BJ (cell line): ENCODE results near the gene ATP9B. TPM values are rescaled to one million over a fixed set of nuclear protein-coding genes. Genes with fewer than 3 reads are reported as not detected.

Experiments
- CTCF ChIA-PET: fragments of 350-600 bp; formaldehyde crosslinking; extraction: SDS; loops from one replicate; lab custom pipeline; 2021; ENCODE audit warnings: antibody characterized with exemption, inconsistent platforms; lab: Yijun Ruan, JAX
- POLR2A ChIA-PET: fragments of 300-600 bp; sonication (Branson Sonifier 250); formaldehyde crosslinking; extraction: SDS; loops from one replicate; lab custom pipeline; 2021; ENCODE audit warnings: antibody characterized with exemption; lab: Charles Lee
- DNase-seq: peaks from one replicate; pipeline ENCODE4 v3.0.0-alpha.2; 2011; ENCODE audit warnings: low read depth
- H3K27me3 ChIP-seq: 2 replicates; pipeline ENCODE4 v1.6.0; 2011; ENCODE audit warnings: low read length; ENCODE audit not compliant: control insufficient read depth, insufficient read depth
- H3K36me3 ChIP-seq: 2 replicates; pipeline ENCODE4 v1.5.1; 2011; ENCODE audit warnings: low read length; ENCODE audit not compliant: control insufficient read depth, insufficient read depth
- H3K4me3 ChIP-seq: 2 replicates; pipeline ENCODE4 v1.5.1; 2011; ENCODE audit warnings: low read depth, mild to moderate bottlenecking, control low read depth, low read length
- polyA plus RNA-seq: library from polyadenylated mRNA; depleted of rRNA; stranded (reverse); fragments of >200 nt; gene quantifications from 2 replicates; pipeline ENCODE4 v1.2.3, GENCODE V29; 2011
- TF ChIP-seq, protein P1 (sequence below): IDR thresholded peaks from 2 replicates; pipeline ENCODE4 v1.5.1; 2011; ENCODE audit warnings: low read depth, mild to moderate bottlenecking, control low read depth, inconsistent platforms, low read length, moderate library complexity; ENCODE audit not compliant: insufficient read depth

The ATP9B gene
- polyA plus RNA-seq, 1 experiment: 17.4 TPM

DNA sequence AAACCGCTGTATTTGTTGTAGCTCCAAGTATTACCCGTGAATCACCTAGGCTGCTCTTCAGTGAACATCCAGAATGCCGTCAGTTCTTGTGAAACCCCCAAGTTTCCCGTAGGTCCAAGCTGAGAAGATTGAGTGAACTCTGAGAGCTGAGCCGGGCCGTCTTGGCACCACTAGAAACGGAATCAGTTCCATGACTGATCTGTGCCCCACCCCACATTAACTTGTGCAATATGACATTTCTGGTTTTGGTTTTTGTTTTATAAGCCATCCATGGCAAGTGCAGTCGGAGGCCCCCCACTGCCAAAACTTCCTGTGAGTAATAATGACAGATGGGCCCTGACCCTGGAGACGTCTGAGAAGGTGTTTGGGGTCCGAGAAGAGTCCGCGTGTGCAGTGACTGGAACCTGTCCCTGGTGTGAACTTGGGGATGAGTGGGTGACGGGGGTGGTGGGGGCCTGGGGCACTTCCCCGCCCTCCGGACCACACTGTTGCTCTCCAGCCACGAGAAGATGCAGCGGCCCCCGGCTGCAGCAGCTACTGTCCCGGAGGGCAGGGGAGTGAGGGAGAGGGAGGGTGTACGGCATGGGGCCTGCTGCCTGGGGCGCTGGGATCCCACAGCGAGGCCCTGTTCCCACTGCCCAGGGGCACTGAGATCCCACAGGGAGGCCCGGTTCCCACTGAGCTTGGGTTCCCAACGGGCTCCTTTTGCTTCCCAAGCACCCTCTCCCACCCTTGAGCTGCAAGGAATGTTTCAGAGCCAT is 353.0 kb downstream of the ATP9B start:
- ChIA-PET CTCF (interaction anchor here (0.7 to 1.2 kb wide), 2 partner anchors 17 to 41 kb away, joined by 3 read pairs; no protein-coding TSS in a partner anchor), POLR2A (no interaction called here)
- H3K4me3 ChIP-seq: no peak overlapping the region
- TF ChIP-seq, protein P1, sequence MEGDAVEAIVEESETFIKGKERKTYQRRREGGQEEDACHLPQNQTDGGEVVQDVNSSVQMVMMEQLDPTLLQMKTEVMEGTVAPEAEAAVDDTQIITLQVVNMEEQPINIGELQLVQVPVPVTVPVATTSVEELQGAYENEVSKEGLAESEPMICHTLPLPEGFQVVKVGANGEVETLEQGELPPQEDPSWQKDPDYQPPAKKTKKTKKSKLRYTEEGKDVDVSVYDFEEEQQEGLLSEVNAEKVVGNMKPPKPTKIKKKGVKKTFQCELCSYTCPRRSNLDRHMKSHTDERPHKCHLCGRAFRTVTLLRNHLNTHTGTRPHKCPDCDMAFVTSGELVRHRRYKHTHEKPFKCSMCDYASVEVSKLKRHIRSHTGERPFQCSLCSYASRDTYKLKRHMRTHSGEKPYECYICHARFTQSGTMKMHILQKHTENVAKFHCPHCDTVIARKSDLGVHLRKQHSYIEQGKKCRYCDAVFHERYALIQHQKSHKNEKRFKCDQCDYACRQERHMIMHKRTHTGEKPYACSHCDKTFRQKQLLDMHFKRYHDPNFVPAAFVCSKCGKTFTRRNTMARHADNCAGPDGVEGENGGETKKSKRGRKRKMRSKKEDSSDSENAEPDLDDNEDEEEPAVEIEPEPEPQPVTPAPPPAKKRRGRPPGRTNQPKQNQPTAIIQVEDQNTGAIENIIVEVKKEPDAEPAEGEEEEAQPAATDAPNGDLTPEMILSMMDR: no peak
- no peaks in the 10 kb centered on the region; the same call in 1 of the 2 replicates for H3K27me3 ChIP-seq
- H3K36me3 ChIP-seq: no peaks in the 10 kb centered on the region; the same call in 1 of the 2 replicates
- DNase-seq: no peak

DNA sequence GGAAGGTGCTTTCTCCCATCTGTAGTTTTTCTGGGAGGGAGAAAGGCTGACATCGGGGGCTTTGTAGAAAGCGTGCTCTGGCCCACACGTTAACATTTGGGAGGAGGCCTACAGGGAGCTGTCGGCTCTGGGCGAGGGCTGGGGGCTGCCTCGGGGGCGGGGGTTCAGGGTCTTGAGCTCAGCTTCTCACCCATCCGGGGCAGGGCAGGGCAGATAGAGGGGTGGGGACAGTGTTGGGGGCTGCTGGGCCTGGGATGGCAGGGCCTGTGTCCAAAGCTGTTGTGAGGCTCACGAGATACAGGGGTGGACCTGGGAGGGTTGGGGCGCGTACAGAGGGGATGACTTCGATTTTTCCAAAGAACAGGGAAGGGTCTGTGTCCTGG is 353.6 kb downstream of the ATP9B start:
- no peak for DNase-seq
- H3K36me3 ChIP-seq: no peaks in the 10 kb centered on the region; the same call in 1 of the 2 replicates
- TF ChIP-seq, protein P1: no peak
- no peak overlapping the region for H3K4me3 ChIP-seq
- ChIA-PET CTCF (interaction anchor here (1.2 kb wide), 1 partner anchor 41 kb away, joined by 3 read pairs; no protein-coding TSS in a partner anchor), POLR2A (no interaction called here)
- H3K27me3 ChIP-seq: no peaks in the 10 kb centered on the region; the same call in 1 of the 2 replicates

DNA sequence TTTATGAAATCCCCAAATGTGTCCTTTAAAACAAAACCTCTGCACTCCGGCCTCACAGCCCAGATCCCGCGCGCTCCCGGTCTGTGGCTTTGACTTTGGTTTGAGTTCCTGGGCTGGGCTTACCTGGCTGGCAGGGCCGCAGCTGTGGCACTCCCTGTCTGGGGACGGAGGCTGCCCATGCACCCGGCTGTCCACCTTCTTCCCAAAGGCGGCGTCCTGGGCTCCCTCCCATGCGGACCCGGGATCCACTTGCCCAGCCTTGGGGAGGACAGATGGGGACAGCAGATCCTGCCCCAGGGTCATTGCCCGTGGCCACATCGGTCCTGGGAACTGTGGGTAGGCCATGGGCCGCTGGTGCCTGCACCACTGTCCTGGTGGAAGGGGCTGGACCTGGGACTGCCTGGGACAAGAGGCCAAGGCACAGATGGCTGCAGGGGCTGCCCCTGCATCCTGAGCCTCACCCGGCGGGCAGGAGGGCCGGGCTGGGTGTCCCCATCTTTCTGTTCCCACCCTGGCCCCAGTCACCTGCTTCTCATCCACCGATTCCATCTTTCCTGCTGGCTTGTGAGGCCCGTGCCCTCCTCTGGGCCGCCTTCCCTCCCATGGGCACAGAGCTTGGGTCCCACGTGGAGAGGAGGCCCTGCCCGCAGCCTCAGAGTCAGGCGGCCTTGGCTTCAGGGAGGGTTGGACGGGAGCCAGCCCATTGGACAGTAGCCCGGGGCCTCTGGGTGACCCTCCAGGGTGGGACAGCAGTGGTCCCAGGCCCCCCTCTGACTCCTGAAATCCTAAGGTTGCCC is 354.2 kb downstream of the ATP9B start:
- TF ChIP-seq, protein P1: no peak
- DNase-seq: no peak
- POLR2A ChIA-PET: no interaction called here

DNA sequence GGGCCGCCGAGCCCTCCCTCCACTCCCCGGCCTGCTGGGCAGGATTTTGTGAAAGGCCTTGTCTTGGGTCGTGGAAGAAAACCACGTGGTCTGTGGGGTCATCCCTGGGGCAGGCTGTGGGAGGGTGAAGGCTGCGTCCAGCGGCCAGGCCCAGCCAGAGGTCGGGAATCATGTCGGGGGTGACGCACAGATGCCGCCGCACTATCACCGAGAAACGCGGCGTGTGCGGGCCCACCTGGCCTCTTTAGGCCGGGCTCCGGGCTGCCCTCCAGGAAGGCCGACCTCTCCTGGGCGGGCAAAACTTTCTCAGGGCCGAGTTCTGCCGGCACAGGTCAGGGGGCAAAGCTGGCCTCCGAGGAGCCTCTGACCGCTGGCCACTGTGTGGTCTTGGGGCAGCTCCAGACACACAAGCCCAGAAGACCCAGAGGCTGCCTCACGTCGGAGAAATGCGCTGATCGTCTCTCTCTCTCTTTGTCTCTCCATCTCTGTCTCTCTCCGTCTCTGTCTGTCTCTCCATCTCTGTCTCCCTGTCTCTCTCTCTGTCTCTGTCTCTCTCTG is 354.9 kb downstream of the ATP9B start:
- H3K4me3 ChIP-seq: no peak overlapping the region
- POLR2A ChIA-PET: no interaction called here
- H3K36me3 ChIP-seq: no peaks in the 10 kb centered on the region; the same call in 1 of the 2 replicates
- CTCF ChIA-PET: interaction anchor here (0.5 kb wide), 1 partner anchor 467 kb away, joined by 3 read pairs; no protein-coding TSS in a partner anchor
- no peaks in the 10 kb centered on the region; the same call in 1 of the 2 replicates for H3K27me3 ChIP-seq
- TF ChIP-seq, protein P1: no peak
- no peak for DNase-seq

More for the DNA sequence above, 354.2 kb downstream of the ATP9B start:
- H3K4me3 ChIP-seq: no peak overlapping the region
- H3K27me3 ChIP-seq: no peaks in the 10 kb centered on the region; the same call in 1 of the 2 replicates
- CTCF ChIA-PET: interaction anchor here (0.5 kb wide), 1 partner anchor 467 kb away, joined by 3 read pairs; no protein-coding TSS in a partner anchor
- no peaks in the 10 kb centered on the region; the same call in 1 of the 2 replicates for H3K36me3 ChIP-seq
